SU-DHL-6 (cell line): Measurements from ENCODE around the gene OTOGL.
"Not testable (repeated sequence)": the region's sequence is repeated elsewhere in the genome, so short reads cannot be mapped to it uniquely, and the experiment has no call there.

Experiments
- EZH2phosphoT487 ChIP-seq: fragments of 200-600 bp; sonication (generic), shearing (Covaris generic); conservative IDR thresholded peaks from 2 replicates; pipeline ENCODE4 v1.6.1; 2018; ENCODE audit warnings: mild to moderate bottlenecking, antibody characterized with exemption, low read length, moderate library complexity, mixed read lengths
- TF ChIP-seq, protein P1 (sequence below): fragments of 200-600 bp; sonication (generic); IDR thresholded peaks from one replicate; pipeline ENCODE4 v1.5.1; 2017; ENCODE audit warnings: antibody characterized with exemption, mild to moderate bottlenecking, low read length, moderate library complexity; ENCODE audit not compliant: insufficient read depth, poor library complexity, severe bottlenecking

DNA sequence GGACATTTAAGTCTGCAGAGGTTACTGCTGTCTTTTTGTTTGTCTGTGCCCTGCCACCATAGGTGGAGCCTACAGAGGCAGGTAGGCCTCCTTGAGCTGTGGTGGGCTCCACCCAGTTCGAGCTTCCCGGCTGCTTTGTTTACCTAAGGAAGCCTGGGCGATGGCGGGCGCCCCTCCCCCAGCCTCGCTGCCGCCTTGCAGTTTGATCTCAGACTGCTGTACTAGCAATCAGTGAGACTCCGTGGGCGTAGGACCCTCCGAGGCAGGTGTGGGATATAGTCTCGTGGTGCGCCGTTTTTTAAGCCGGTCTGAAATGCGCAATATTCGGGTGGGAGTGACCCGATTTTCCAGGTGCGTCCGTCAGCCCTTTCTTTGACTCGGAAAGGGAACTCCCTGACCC lies 150.2 kb downstream of the OTOGL start:
- TF ChIP-seq, protein P1, sequence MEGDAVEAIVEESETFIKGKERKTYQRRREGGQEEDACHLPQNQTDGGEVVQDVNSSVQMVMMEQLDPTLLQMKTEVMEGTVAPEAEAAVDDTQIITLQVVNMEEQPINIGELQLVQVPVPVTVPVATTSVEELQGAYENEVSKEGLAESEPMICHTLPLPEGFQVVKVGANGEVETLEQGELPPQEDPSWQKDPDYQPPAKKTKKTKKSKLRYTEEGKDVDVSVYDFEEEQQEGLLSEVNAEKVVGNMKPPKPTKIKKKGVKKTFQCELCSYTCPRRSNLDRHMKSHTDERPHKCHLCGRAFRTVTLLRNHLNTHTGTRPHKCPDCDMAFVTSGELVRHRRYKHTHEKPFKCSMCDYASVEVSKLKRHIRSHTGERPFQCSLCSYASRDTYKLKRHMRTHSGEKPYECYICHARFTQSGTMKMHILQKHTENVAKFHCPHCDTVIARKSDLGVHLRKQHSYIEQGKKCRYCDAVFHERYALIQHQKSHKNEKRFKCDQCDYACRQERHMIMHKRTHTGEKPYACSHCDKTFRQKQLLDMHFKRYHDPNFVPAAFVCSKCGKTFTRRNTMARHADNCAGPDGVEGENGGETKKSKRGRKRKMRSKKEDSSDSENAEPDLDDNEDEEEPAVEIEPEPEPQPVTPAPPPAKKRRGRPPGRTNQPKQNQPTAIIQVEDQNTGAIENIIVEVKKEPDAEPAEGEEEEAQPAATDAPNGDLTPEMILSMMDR: not testable (repeated sequence)
- TF ChIP-seq EZH2phosphoT487: not testable (repeated sequence)
